Measurements from ENCODE around the gene SPHK2.
"Not testable (repeated sequence)": the region's sequence is repeated elsewhere in the genome, so short reads cannot be mapped to it uniquely, and the experiment has no call there.

The SPHK2 gene

GRCh38 chr19:48664476-48664875, 45.2 kb downstream of the SPHK2 start:
- no peak for DNase-seq

GRCh38 chr19:48665786-48666185, 46.5 kb downstream of the SPHK2 start:
- no peak for DNase-seq

GRCh38 chr19:48668332-48668731, 49.0 kb downstream of the SPHK2 start:
- no peak for DNase-seq

GRCh38 chr19:48668761-48669160, 49.5 kb downstream of the SPHK2 start:
- DNase-seq: no peak

GRCh38 chr19:48669903-48670668, 50.8 kb downstream of the SPHK2 start:
- DNase-seq: no peak

DNA sequence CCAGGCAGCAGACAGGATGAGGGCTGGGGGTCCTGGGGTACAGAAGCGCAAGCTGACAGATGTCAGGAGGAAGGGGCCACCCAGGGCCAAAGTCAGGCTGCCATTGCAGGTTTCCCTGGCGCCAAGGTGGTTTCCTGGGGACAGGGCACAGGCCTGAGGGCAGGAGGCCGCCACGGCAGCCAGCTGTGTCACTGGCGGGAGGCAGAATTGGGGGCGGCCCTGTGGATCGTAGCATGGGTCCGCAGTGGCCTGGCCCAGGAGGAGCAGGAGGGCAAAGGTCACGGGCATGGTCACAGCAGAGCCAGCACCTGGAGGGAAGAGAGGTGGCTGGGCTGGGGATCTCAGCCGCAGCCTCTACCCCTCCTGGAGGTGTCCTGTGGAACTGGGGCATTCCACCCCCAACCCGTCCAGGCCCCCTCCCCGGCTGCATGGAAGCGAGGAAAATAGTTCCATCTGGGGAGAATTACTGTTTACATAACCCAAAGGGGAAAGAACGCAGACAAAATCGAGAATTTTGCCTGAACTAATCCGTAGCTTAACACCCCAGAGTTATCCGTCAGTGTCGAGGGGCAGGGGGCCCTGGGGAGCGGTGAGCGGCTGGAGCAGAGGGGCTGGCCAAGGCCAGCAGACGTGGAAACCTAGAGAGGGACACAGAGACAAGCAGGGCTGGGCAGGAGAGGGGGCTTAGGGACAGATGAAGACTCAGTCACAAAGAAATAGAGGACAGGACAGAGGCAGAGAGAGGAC, 51.6 kb downstream of the SPHK2 start:
- DNase-seq: no peak

DNA sequence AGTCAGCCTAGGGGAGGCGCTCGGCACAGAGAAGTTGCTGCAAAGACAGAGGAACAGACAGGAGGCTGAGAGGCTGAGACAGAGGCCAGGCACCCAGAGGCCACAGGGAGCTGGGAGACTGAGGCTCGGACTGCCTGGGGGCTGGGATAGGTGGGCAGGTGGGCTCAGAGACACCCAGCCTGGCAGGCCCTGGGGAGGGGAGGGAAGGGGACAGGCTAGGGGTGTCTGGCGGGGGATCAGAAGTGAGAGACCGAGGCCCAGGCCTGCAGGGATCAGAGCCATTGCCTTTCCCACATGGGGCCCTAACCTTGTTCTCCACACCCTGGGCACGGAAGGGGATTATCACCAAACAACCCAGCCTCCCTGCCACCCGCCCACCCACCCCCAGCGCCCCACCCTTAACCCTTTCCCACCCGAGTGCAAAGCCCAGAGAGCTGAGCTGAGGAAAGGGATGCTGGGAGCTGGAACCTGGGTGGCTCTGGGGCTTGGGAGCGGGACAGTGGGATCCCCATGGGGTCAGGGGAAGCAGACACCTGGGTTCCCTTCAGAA, 52.2 kb downstream of the SPHK2 start:
- DNase-seq: no peak

DNA sequence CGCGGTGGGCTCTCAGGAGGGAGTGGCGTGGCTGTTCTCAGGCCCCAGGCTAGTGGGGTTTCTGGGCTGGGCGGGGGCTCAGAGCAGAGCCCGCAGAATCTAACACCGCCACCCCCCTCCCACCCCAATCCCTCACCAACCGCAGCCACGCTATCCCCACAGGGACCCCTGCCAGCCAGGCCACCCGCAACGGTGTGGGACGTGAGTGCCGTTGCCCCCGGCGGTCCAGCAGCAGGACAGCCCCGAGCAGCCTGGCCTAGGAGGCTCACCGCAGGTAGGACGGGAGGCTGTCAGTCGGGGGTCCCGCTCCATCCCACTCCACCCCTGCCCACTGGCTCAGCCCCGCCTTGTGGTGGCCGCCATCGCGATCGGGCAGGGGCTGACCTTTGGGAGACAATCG, 53.7 kb downstream of the SPHK2 start, which contains the start of gene NTN5:
TSS of gene NTN5 (minus strand) at position 24 of the 400 bp plus-strand sequence. CDS start 2,031 bp downstream, outside the sequence.
- no peak for DNase-seq

- no peak for DNase-seq
These were observed 54.3 kb downstream of the SPHK2 start for GRCh38 chr19:48673436-48674100.

GRCh38 chr19:48674216-48674809, 55.0 kb downstream of the SPHK2 start:
- DNase-seq: no peak

GRCh38 chr19:48674921-48675824, 55.9 kb downstream of the SPHK2 start:
- peak; percentile 78 for DNase-seq

- DNase-seq: no peak
These were observed 57.2 kb downstream of the SPHK2 start for GRCh38 chr19:48676487-48676886.

DNA sequence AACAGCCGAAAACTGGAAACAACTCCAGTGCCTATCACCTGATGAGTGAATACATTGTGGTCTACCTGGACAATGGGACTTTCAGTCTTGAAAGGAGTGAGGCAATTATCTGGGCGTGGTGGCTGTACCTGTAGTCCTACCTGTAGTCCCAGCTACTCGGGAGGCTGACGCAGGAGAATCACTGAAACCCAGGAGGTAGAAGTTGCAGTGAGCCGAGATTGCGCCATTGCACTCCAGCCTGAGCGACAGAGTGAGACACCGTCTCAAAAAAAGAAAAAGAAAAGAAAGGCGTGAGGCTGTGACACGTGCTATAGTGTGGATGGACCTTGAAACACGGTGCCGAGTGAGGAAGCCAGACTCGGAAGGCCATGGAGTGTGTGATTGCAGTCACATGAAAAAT, 57.6 kb downstream of the SPHK2 start:
- no peak for DNase-seq

GRCh38 chr19:48678201-48678600, 58.9 kb downstream of the SPHK2 start:
- no peak for DNase-seq

- not testable (repeated sequence) for DNase-seq
These were observed 60.7 kb downstream of the SPHK2 start for GRCh38 chr19:48680006-48680405.

Data from fibroblast of skin of right quadriceps (primary cell).